ENCODE data around the gene LCAT. TPM values are rescaled to one million over a fixed set of nuclear protein-coding genes. Genes with fewer than 3 reads are reported as not detected.

The LCAT gene
- total and polyA plus RNA-seq, 2 experiments from 2014 or later: 13.7 to 18.9 TPM

DNA sequence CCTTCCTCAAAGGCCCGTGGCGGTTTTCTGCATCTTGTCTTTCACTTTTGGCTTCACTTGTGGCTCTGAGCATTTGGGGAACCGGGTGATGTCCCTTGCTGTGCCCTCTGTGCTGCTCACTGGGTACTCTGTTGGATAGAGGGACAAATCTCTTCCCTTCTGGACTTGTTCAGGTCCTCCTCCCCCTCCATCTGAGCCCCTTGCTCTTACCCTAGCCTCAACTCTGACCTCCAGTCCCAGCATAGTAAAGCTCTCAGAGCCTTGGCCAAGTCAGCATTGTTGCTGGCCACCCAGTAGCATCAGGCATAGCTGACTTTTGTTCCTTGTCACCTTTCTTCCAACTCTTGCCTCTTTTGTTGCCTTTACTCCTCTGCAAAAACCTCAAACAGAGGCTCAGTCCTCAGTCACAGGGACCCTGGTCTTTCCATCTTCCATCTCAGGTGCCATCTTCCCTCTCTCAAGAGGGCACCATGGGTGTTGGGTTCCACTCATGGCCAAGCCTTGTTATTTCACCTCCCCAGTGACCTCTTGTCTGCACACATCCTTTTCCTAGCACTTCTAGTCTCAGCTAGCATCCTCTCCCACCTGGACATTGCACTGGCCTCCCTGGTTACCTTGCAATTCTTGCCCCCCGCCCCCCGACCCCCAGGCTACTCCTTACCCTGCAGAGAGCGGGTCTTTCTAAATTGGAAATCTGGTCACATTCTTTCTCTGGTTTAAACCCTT is 6.9 kb downstream of the LCAT start (continued):
- TF ChIP-seq ZNF462 (CRISPR knock-in tag; IDR thresholded peaks at IDR 0.05): no peak

GRCh38 chr16:67936124-67936879 is 7.6 kb downstream of the LCAT start, which contains the start of gene PSMB10:
Gene PSMB10, minus strand, starts transcription at chr16:67936850. Its CDS starts 101 bp downstream, at chr16:67936749.
- DNase-seq (ENCODE audit: low spot score): peak; percentile 63
- peaks cover 9% of the 10 kb centered on the region for H3F3A ChIP-seq (replicated peaks; ENCODE audit: low read depth)
- H2AFZ ChIP-seq: peak within 1 kb of the TSS; percentile 87; the same call in 1 of the 2 replicates
- Mint-ChIP-seq H3K4me3 (peak within 1 kb of the TSS; percentile 100), H3K27me3 (ENCODE audit: insufficient read depth, low read depth, poor library complexity) (peaks cover 40% of the 10 kb centered on the region), H3K4me1 (peaks cover 21% of the 10 kb centered on the region), H3K27ac (peak within 1 kb of the TSS; percentile 99), H3K36me3 (ENCODE audit: low read depth) (peaks cover 20% of the 10 kb centered on the region; the same call in 2 of the 3 replicates), H3K9me3 (0 out of 3 replicates have a peak, but pooled peaks cover 3% of the 10 kb centered on the region)
- peak within 1 kb of the TSS; percentile 99 for H3K4me2 ChIP-seq
- no peaks in the 10 kb centered on the region for H3K27me3 ChIP-seq (ENCODE audit: insufficient read depth)
- no peaks in the 10 kb centered on the region for H3K9me2 ChIP-seq (ENCODE audit: insufficient read depth)
- H4K20me1 ChIP-seq (replicated peaks; ENCODE audit: insufficient read depth): peaks cover 8% of the 10 kb centered on the region
- H3K27ac ChIP-seq (ENCODE audit: low read depth): peak within 1 kb of the TSS; percentile 79; the same call in 1 of the 2 replicates
- H3K79me2 ChIP-seq (replicated peaks; ENCODE audit: insufficient read depth): peaks cover 5% of the 10 kb centered on the region; the same call in 1 of the 2 replicates
- ATAC-seq: peak; percentile 10
- peak within 1 kb of the TSS; percentile 98 for H3K4me3 ChIP-seq
- peaks cover 2% of the 10 kb centered on the region; the same call in 1 of the 2 replicates for H3K36me3 ChIP-seq (ENCODE audit: insufficient read depth)
- peaks cover 10% of the 10 kb centered on the region; the same call in 1 of the 2 replicates for H3K4me1 ChIP-seq (ENCODE audit: insufficient read depth)
- TF ChIP-seq ZNF462 (CRISPR knock-in tag; IDR thresholded peaks at IDR 0.05): no peak
- TF ChIP-seq STAT1 (IDR thresholded peaks at IDR 0.05; ENCODE audit: unreplicated experiment): no peak
- TF ChIP-seq, protein P1, sequence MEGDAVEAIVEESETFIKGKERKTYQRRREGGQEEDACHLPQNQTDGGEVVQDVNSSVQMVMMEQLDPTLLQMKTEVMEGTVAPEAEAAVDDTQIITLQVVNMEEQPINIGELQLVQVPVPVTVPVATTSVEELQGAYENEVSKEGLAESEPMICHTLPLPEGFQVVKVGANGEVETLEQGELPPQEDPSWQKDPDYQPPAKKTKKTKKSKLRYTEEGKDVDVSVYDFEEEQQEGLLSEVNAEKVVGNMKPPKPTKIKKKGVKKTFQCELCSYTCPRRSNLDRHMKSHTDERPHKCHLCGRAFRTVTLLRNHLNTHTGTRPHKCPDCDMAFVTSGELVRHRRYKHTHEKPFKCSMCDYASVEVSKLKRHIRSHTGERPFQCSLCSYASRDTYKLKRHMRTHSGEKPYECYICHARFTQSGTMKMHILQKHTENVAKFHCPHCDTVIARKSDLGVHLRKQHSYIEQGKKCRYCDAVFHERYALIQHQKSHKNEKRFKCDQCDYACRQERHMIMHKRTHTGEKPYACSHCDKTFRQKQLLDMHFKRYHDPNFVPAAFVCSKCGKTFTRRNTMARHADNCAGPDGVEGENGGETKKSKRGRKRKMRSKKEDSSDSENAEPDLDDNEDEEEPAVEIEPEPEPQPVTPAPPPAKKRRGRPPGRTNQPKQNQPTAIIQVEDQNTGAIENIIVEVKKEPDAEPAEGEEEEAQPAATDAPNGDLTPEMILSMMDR (conservative IDR thresholded peaks at IDR 0.05; ENCODE audit: low read depth in 2 of 2): peak in 1 of 2 experiments; percentile 21; a peak in 1 of 4 replicates
- no peak for TF ChIP-seq NANOG (IDR thresholded peaks at IDR 0.05; ENCODE audit: borderline replicate concordance)

Measured in GM23338 (cell line).